GM23338 (cell line): ENCODE measurements around the gene POLR1C. TPM values are rescaled to one million over a fixed set of nuclear protein-coding genes. Genes with fewer than 3 reads are reported as not detected.

Source experiments
- ATAC-seq: fragments of 200-7000 bp; cut with Tn5 transposase; 3 replicates; pipeline ENCODE4 v1.9.1; 2020
- DNase-seq: peaks from one replicate; pipeline ENCODE4 v3.0.0-alpha.2; 2015; ENCODE audit warnings: low spot score
- H2AFZ ChIP-seq: fragments of 200-600 bp; sonication (generic); 2 replicates; pipeline ENCODE4 v1.8.0; 2016; ENCODE audit warnings: antibody characterized with exemption, mild to moderate bottlenecking, moderate library complexity
- H3F3A ChIP-seq: fragments of 200-600 bp; sonication (generic); replicated peaks from 2 replicates; pipeline ENCODE4 v1.8.0; 2017; ENCODE audit warnings: antibody characterized with exemption, mixed run types, low read depth
- H3K27ac ChIP-seq: fragments of 200-600 bp; sonication (generic); 2 replicates; pipeline ENCODE4 v1.6.1; 2016; ENCODE audit warnings: low read depth
- H3K27me3 ChIP-seq: fragments of 200-600 bp; sonication (generic); 2 replicates; pipeline ENCODE4 v1.8.0; 2016; ENCODE audit warnings: mild to moderate bottlenecking, mixed run types, moderate library complexity; ENCODE audit not compliant: insufficient read depth
- H3K36me3 ChIP-seq: fragments of 200-600 bp; sonication (generic); 2 replicates; pipeline ENCODE4 v1.8.0; 2016; ENCODE audit warnings: mild to moderate bottlenecking; ENCODE audit not compliant: insufficient read depth
- H3K4me1 ChIP-seq: fragments of 200-600 bp; sonication (generic); 2 replicates; pipeline ENCODE4 v1.8.0; 2016; ENCODE audit warnings: mild to moderate bottlenecking, moderate library complexity; ENCODE audit not compliant: insufficient read depth
- H3K4me2 ChIP-seq: fragments of 200-600 bp; sonication (generic); 2 replicates; pipeline ENCODE4 v1.7.1; 2017; ENCODE audit warnings: mixed run types
- H3K4me3 ChIP-seq: fragments of 200-600 bp; sonication (generic); 2 replicates; pipeline ENCODE4 v1.6.1; 2016; ENCODE audit warnings: mixed run types
- H3K79me2 ChIP-seq: fragments of 200-600 bp; sonication (generic); replicated peaks from 2 replicates; pipeline ENCODE4 v1.8.0; 2017; ENCODE audit warnings: mild to moderate bottlenecking; ENCODE audit not compliant: insufficient read depth
- H3K9me2 ChIP-seq: fragments of 200-600 bp; sonication (generic); 2 replicates; pipeline ENCODE4 v1.8.0; 2017; ENCODE audit not compliant: insufficient read depth
- H4K20me1 ChIP-seq: fragments of 200-600 bp; sonication (generic); replicated peaks from 2 replicates; pipeline ENCODE4 v1.8.0; 2017; ENCODE audit warnings: mild to moderate bottlenecking; ENCODE audit not compliant: insufficient read depth
- H3K27ac Mint-ChIP-seq: 2 replicates; pipeline ENCODE4 v1.8.0; 2020; ENCODE audit warnings: inconsistent platforms, mild to moderate bottlenecking, moderate library complexity, mixed read lengths
- H3K27me3 Mint-ChIP-seq: 3 replicates; pipeline ENCODE4 v1.8.0; 2022; ENCODE audit warnings: low read depth, mild to moderate bottlenecking, moderate library complexity, mixed read lengths, inconsistent platforms; ENCODE audit not compliant: insufficient read depth, poor library complexity
- H3K36me3 Mint-ChIP-seq: 3 replicates; pipeline ENCODE4 v1.8.0; 2021; ENCODE audit warnings: low read depth, mild to moderate bottlenecking, inconsistent platforms, moderate library complexity, mixed read lengths
- H3K4me1 Mint-ChIP-seq: 3 replicates; pipeline ENCODE4 v1.8.0; 2020; ENCODE audit warnings: mild to moderate bottlenecking, inconsistent platforms, mixed read lengths
- H3K4me3 Mint-ChIP-seq: 3 replicates; pipeline ENCODE4 v1.8.0; 2021; ENCODE audit warnings: moderate library complexity, mild to moderate bottlenecking, inconsistent platforms, mixed read lengths
- H3K9me3 Mint-ChIP-seq: 3 replicates; pipeline ENCODE4 v1.8.0; 2020; ENCODE audit warnings: moderate library complexity, mild to moderate bottlenecking, inconsistent platforms, mixed read lengths
- CREB1 ChIP-seq: fragments of 250-450 bp; sonication (Bioruptor Pico); IDR thresholded peaks from 2 replicates; pipeline ENCODE4 v1.5.0; 2020; ENCODE audit warnings: low read depth, mild to moderate bottlenecking, moderate library complexity
- CTCF ChIP-seq, 2 experiments: fragments of 200-600 bp in 1 of 2; sonication (generic) in 1 of 2; conservative IDR thresholded peaks; 2 replicates each; pipeline versions ENCODE4 v1.5.1 to v1.6.1; 2016 to 2017; ENCODE audit warnings: antibody characterized with exemption in 2 of 2, low read depth in 2 of 2, mild to moderate bottlenecking in 2 of 2, moderate library complexity in 1 of 2
- ETS1 ChIP-seq: IDR thresholded peaks from 2 replicates; pipeline ENCODE4 v1.6.1; 2016; ENCODE audit warnings: antibody characterized with exemption
- EZH2 ChIP-seq: fragments of 200-600 bp; sonication (generic); IDR thresholded peaks from one replicate; pipeline ENCODE4 v1.8.0; 2017; ENCODE audit warnings: antibody characterized with exemption, mild to moderate bottlenecking, low read depth; ENCODE audit not compliant: unreplicated experiment
- NANOG ChIP-seq: IDR thresholded peaks from 2 replicates; pipeline ENCODE4 v1.6.1; 2016; ENCODE audit warnings: antibody characterized with exemption, borderline replicate concordance
- REST ChIP-seq: IDR thresholded peaks from one replicate; pipeline ENCODE4 v1.6.1; 2018; ENCODE audit warnings: antibody characterized with exemption; ENCODE audit not compliant: unreplicated experiment
- STAT1 ChIP-seq: IDR thresholded peaks from one replicate; pipeline ENCODE4 v1.6.1; 2016; ENCODE audit warnings: antibody characterized with exemption; ENCODE audit not compliant: unreplicated experiment
- ZNF114 ChIP-seq: fragments of 250-450 bp; sonication (Bioruptor Pico); IDR thresholded peaks from 2 replicates; pipeline ENCODE4 v1.5.0; 2020; ENCODE audit warnings: mild to moderate bottlenecking, moderate library complexity
- ZNF462 ChIP-seq: fragments of 250-450 bp; sonication (Bioruptor Pico); IDR thresholded peaks from 2 replicates; pipeline ENCODE4 v1.5.0; 2020; ENCODE audit warnings: mild to moderate bottlenecking, moderate library complexity
- polyA plus RNA-seq: library from polyadenylated mRNA; unstranded; fragments of >200 nt; fragmentation: Nextera tagmentation; extraction: Ambion mirVana; gene quantifications from 2 replicates; pipeline ENCODE4 v1.2.1, GENCODE V29; 2016
- total RNA-seq: library from RNA; depleted of rRNA; stranded (reverse); fragments of >200 nt; shearing (Covaris generic); gene quantifications from 2 replicates; pipeline ENCODE4 v1.2.3, GENCODE V29; 2014

POLR1C gene
- total and polyA plus RNA-seq, 2 experiments from 2014 or later: 26.6 to 47.0 TPM

- Histone ChIP-seq H3K9me2 (no peaks in the 10 kb centered on the region), H3K79me2 (peaks cover 40% of the 10 kb centered on the region), H3K27me3 (no peaks in the 10 kb centered on the region), H3K36me3 (no peaks in the 10 kb centered on the region), H3K4me1 (peaks cover 35% of the 10 kb centered on the region), H3K27ac (0 out of 2 replicates have a peak overlapping the region, but pooled peaks have one; percentile 8), H4K20me1 (no peaks in the 10 kb centered on the region), H3K4me3 (peak overlapping the region; percentile 81), H2AFZ (peak overlapping the region; percentile 52; the same call in 1 of the 2 replicates), H3K4me2 (peak overlapping the region; percentile 97), H3F3A (no peaks in the 10 kb centered on the region)
- no peak for DNase-seq
- Mint-ChIP-seq H3K27me3 (peaks cover 7% of the 10 kb centered on the region), H3K4me3 (peak overlapping the region; percentile 88), H3K27ac (peak overlapping the region; percentile 48), H3K4me1 (peaks cover 35% of the 10 kb centered on the region), H3K9me3 (no peaks in the 10 kb centered on the region), H3K36me3 (no peaks in the 10 kb centered on the region; the same call in 2 of the 3 replicates)
- TF ChIP-seq REST (no peak), STAT1 (no peak), EZH2 (no peak), CTCF (conservative IDR thresholded peaks at IDR 0.05; ENCODE audit: low read depth in 2 of 2) (no peak), NANOG (no peak), ZNF114 (no peak), CREB1 (no peak), ZNF462 (no peak), ETS1 (no peak)
- ATAC-seq: no peak
Observed at GRCh38 chr6:43476746-43477145, 40.1 kb upstream of the POLR1C start.
